D721Med (cell line): ENCODE measurements around the gene MGAT5.

Experiments used
- DNase-seq: peaks from one replicate; pipeline ENCODE4 v3.0.0; 2011; ENCODE audit warnings: low spot score; ENCODE audit not compliant: insufficient read length
- FAIRE-seq: peaks from 2 replicates; lab custom pipeline; 2011; peaks lifted over from hg19 to GRCh38; lab: Jason Lieb, UNC
- CTCF ChIP-seq: IDR thresholded peaks from 2 replicates; pipeline ENCODE4 v1.5.1; 2012; ENCODE audit warnings: mild to moderate bottlenecking, control low read depth; ENCODE audit not compliant: insufficient read depth; ENCODE audit errors: missing control alignments

Gene MGAT5

DNA sequence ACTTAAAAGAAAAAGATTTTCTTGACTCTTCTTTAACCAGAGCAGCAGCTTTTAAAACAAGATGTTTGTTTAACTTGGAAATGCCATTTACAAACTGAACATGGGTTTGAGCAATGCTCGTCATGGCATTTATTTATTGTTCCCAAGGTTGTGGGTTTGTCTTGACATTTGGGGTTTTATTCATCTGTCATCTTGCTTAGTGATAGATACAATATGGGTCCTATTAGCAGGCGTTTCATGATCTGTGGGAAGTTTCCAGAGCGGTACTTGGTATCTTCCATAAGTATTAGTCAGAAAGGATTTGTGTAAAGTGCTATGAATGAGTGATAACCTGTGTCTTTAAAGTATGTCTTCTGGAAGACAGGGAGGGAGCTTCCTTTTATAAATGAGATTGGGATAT, 29.9 kb upstream of the MGAT5 start:
- no peak for TF ChIP-seq CTCF
- DNase-seq (no peak), FAIRE-seq (no peak)

- TF ChIP-seq CTCF, result no peak
- FAIRE-seq, result no peak
- DNase-seq, result no peak
Measured at GRCh38 chr2:134225173-134225572, 28.7 kb upstream of the MGAT5 start.

DNA sequence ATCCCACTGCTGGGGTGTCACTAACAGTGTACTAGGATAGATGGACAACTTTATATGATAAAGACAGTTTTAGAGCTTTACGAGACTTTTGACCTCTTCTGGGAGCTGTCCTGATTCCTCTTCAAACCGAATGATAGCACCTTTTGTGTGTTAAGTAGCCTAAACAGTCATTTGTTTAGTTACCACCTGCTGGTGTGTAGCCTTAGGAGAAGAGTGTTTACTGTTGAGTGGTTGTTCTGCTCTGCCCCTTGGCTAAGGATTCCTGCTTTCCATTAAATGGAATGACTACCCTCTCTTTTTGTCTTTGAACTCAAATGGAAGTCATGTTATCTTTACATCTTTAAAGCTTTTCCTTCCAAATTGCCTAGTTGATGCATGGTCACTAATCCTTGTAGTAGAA, 28.0 kb upstream of the MGAT5 start:
- DNase-seq (no peak), FAIRE-seq (no peak)
- TF ChIP-seq CTCF, result no peak

DNA sequence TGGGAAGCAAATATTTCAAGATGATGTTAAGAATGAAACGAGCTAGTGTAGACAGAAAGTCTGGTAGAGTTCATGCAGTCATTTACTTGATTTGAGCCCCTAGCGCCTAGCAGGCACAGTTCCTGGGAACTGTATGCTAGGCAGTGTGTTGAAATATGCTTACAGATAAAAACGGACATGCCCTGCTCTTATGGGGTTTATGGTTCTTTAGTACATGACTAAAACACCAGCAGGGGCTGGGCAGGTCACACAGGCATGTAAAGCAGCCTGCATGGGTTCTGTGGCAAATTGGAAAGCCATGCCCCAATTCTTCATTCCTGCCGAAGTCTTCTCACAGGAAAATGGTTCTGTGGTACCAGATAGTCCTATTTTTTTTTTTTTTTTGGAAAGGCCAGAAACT, 27.3 kb upstream of the MGAT5 start:
- DNase-seq (no peak), FAIRE-seq (no peak)
- no peak for TF ChIP-seq CTCF

- no peak for FAIRE-seq
- no peak for DNase-seq
- no peak for TF ChIP-seq CTCF
Measured at GRCh38 chr2:134227666-134228065, 26.2 kb upstream of the MGAT5 start.

DNA sequence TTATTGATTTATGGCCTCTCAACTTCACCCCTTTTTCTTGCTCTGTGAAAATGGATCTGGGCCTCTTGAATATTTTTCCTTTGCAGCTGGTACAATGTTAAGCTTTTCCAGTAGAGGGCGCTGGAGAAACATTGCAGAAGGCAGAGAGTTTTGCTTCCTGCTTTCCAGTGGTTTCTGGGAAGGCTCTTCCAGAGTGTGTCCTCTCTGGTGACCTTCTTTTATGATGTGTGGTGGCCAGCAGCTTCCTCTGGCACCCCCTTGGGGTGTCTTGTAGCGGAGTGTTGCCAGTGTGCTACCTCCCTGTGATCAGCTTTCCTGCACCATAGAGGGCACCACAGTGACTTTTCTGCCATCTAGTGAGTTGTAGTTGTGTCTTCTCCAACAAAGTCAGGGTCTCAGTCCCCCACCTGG, 25.4 kb upstream of the MGAT5 start:
- no peak for TF ChIP-seq CTCF
- no peak for FAIRE-seq

DNA sequence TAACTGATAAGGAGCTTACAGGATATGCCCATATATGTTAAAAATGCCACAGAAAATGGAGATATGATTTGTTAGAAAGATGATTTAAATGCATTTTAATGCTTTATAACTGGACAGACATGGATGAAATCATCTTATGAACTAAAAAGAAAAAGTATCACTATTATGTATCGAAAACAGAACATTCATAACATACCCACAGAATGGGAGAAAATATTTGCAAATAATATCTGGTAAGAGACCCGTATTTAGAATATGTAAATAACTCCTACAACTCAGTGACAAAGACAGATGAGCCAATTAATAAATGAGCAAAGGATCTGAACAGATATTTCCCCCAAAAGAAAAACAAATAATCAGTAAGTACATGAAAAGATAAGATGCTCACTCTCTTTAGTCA, 24.3 kb upstream of the MGAT5 start:
- no peak for TF ChIP-seq CTCF
- DNase-seq (no peak), FAIRE-seq (no peak)

More for the DNA sequence above, 25.4 kb upstream of the MGAT5 start:
- DNase-seq, result no peak
